Activated naive CD8-positive, alpha-beta T cell treated with anti-CD3 and anti-CD28 coated beads for 36 hours (primary cell): ENCODE results near the gene UCKL1. TPM values are rescaled to one million over a fixed set of nuclear protein-coding genes. Genes with fewer than 3 reads are reported as not detected.
"Not testable (repeated sequence)": the region's sequence is repeated elsewhere in the genome, so short reads cannot be mapped to it uniquely, and the experiment has no call there.

Experiments used
- DNase-seq: peaks from one replicate; pipeline ENCODE4 v3.0.0; 2021
- H3K27ac Mint-ChIP-seq: one replicate; pipeline ENCODE4 v1.8.0; 2022; ENCODE audit warnings: mild to moderate bottlenecking, moderate library complexity, mixed read lengths
- H3K27me3 Mint-ChIP-seq: one replicate; pipeline ENCODE4 v1.8.0; 2022; ENCODE audit warnings: mild to moderate bottlenecking, mixed read lengths
- H3K36me3 Mint-ChIP-seq: one replicate; pipeline ENCODE4 v1.8.0; 2021; ENCODE audit warnings: mild to moderate bottlenecking, mixed read lengths
- H3K4me1 Mint-ChIP-seq: one replicate; pipeline ENCODE4 v1.8.0; 2021; ENCODE audit warnings: mixed read lengths
- H3K4me3 Mint-ChIP-seq: one replicate; pipeline ENCODE4 v1.8.0; 2022; ENCODE audit warnings: mild to moderate bottlenecking, moderate library complexity, mixed read lengths
- H3K9me3 Mint-ChIP-seq: one replicate; pipeline ENCODE4 v1.8.0; 2022; ENCODE audit warnings: mixed read lengths
- total RNA-seq, 2 experiments: library from RNA; stranded (reverse); gene quantifications; one replicate each; pipeline ENCODE4 v1.2.3, GENCODE V29; 2021

UCKL1 gene
- total RNA-seq, 2 experiments from 2014 or later: 27.6 to 28.9 TPM

DNA sequence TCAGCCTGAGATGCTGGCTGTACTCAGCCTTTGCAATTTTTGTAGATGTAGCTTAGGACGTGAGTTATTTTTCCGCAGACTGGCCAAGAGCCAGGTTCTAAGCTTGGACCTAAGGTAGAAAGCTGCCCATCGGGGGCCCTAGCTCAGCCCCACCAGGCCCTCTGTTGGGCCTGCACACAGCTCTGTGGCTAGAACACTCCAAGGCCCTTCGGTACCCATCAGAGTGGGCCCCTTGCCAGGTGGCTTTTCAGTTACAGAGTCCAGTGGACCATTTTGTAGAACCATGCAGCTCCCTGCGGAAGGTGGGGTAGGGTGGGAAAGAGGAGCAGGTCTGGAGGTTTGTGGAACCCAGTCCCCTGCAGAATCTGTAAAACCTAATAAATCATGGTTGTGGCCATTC lies 22.6 kb downstream of the UCKL1 start:
- no peaks in the 10 kb centered on the region for H3K27me3 Mint-ChIP-seq
- H3K36me3 Mint-ChIP-seq: peaks cover 21% of the 10 kb centered on the region
- no peaks in the 10 kb centered on the region for H3K9me3 Mint-ChIP-seq
- H3K27ac Mint-ChIP-seq: no peak overlapping the region
- DNase-seq: no peak
- H3K4me3 Mint-ChIP-seq: no peak overlapping the region
- peaks cover 2% of the 10 kb centered on the region for H3K4me1 Mint-ChIP-seq

- Mint-ChIP-seq H3K27ac (no peak overlapping the region), H3K9me3 (no peaks in the 10 kb centered on the region), H3K4me3 (no peak overlapping the region), H3K36me3 (peaks cover 16% of the 10 kb centered on the region), H3K27me3 (no peaks in the 10 kb centered on the region), H3K4me1 (peaks cover 2% of the 10 kb centered on the region)
- no peak for DNase-seq
Observed at GRCh38 chr20:63932606-63933160, 23.5 kb downstream of the UCKL1 start.

DNA sequence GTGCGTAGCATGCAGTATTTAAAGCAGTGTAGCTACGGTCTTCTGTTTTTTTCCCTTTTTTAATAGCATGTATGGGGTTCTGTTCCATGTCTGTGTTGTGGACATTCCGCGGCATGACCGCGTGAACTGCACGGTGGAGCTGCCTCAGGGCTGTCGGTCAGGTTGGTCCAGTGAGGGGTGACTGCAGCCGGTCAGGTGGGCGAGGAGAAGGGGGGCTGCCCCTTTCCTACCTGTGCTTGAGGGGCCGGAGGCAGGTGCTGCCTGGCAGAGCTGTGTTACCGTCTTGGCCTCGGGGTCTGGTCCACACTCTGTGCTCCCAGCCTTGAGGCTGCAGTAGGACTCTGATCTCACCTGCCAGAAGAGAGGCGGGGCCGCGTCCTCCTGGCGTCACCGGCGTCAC lies 24.5 kb downstream of the UCKL1 start:
- H3K4me1 Mint-ChIP-seq: peaks cover under 1% of the 10 kb centered on the region
- H3K36me3 Mint-ChIP-seq: peaks cover 15% of the 10 kb centered on the region
- no peak overlapping the region for H3K27ac Mint-ChIP-seq
- no peak overlapping the region for H3K4me3 Mint-ChIP-seq
- no peak for DNase-seq
- no peaks in the 10 kb centered on the region for H3K9me3 Mint-ChIP-seq
- H3K27me3 Mint-ChIP-seq: no peaks in the 10 kb centered on the region

DNA sequence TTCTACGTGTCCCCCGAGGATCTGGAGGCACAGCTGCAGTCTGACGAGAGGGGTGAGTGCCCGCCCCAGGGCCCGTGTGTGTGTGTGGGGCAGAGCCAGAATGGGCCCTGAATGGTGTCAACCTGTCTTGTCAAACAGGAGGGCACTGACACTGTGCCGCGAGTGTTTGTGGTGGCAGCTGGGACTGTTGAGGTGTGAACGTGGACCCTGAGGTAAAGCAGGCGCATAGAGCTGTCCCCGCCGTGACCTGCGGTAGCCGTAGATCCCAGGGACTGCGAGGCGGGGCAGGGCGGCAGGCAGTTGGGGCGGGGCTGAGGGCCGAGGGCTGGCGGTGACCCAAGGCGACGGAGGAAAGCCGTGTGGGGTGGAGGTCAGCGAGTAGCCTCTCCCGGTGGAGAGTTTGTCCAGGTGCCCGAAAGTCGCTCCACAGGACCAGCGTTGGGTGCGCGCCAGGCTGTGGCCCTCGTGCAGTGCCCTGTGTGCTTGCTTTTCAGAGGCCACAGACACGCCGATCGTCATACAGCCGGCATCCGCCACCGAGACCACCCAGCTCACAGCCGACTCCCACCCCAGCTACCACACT lies 25.2 kb downstream of the UCKL1 start:
- DNase-seq: no peak
- no peaks in the 10 kb centered on the region for H3K27me3 Mint-ChIP-seq
- peaks cover 15% of the 10 kb centered on the region for H3K36me3 Mint-ChIP-seq
- no peaks in the 10 kb centered on the region for H3K9me3 Mint-ChIP-seq
- H3K4me3 Mint-ChIP-seq: no peak overlapping the region
- no peak overlapping the region for H3K27ac Mint-ChIP-seq
- no peaks in the 10 kb centered on the region for H3K4me1 Mint-ChIP-seq

GRCh38 chr20:63929473-63929883 lies 26.7 kb downstream of the UCKL1 start:
- DNase-seq, H3K4me3 Mint-ChIP-seq, H3K9me3 Mint-ChIP-seq, H3K27me3 Mint-ChIP-seq, H3K27ac Mint-ChIP-seq, H3K4me1 Mint-ChIP-seq: not testable (repeated sequence)
- peaks cover 15% of the 10 kb centered on the region for H3K36me3 Mint-ChIP-seq

DNA sequence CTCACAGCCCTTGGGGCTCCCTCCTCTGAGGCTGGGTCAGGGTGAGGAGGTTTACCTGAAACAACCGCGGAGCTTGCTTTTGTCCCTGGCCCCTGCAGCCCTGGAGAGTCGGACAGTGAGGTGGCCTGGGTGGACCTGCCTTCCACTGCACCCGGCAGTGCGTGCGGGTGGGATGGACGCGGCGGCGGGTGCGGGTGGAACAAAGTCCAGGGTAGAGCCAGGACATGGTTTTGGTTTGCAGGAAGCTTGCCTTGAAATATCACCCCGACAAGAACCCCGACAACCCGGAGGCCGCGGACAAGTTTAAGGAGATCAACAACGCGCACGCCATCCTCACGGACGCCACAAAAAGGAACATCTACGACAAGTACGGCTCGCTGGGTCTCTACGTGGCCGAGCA lies 27.1 kb downstream of the UCKL1 start:
- H3K4me3 Mint-ChIP-seq: no peak overlapping the region
- H3K36me3 Mint-ChIP-seq: peaks cover 15% of the 10 kb centered on the region
- H3K4me1 Mint-ChIP-seq: peaks cover 4% of the 10 kb centered on the region
- no peaks in the 10 kb centered on the region for H3K27me3 Mint-ChIP-seq
- H3K27ac Mint-ChIP-seq: no peak overlapping the region
- DNase-seq: no peak
- H3K9me3 Mint-ChIP-seq: no peaks in the 10 kb centered on the region

- no peak overlapping the region for H3K27ac Mint-ChIP-seq
- peaks cover 5% of the 10 kb centered on the region for H3K36me3 Mint-ChIP-seq
- H3K4me3 Mint-ChIP-seq: no peak overlapping the region
- H3K4me1 Mint-ChIP-seq: peaks cover 10% of the 10 kb centered on the region
- no peaks in the 10 kb centered on the region for H3K27me3 Mint-ChIP-seq
- no peak for DNase-seq
- no peaks in the 10 kb centered on the region for H3K9me3 Mint-ChIP-seq
Observed at GRCh38 chr20:63926298-63926697, 29.9 kb downstream of the UCKL1 start.

GRCh38 chr20:63924241-63924640 lies 32.0 kb downstream of the UCKL1 start:
- H3K4me1 Mint-ChIP-seq: peaks cover 10% of the 10 kb centered on the region
- no peaks in the 10 kb centered on the region for H3K9me3 Mint-ChIP-seq
- H3K27ac Mint-ChIP-seq: no peak overlapping the region
- DNase-seq: no peak
- H3K27me3 Mint-ChIP-seq: no peaks in the 10 kb centered on the region
- H3K4me3 Mint-ChIP-seq: no peak overlapping the region
- peaks cover 5% of the 10 kb centered on the region for H3K36me3 Mint-ChIP-seq

DNA sequence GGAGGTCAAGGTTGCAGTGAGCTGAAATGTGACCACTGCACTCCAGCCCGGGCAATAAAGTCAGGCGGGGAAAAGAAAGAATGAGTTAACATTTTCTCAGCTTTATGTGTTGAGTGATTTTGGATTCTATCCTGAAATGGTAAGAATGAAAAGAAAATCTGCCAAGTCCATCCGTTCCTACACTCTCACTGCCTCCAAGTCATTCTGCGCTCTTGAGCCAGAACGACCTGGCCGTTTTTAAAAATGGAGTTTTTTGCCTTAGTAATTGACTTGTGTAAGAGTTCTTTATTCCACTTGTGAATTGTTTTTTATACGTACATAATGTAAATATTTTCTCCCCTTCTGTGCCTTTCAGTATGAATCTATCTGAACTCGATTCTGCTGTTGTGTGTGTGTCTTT lies 32.6 kb downstream of the UCKL1 start:
- Mint-ChIP-seq H3K4me1 (peaks cover 10% of the 10 kb centered on the region), H3K27ac (no peak overlapping the region), H3K9me3 (no peaks in the 10 kb centered on the region), H3K36me3 (peaks cover 2% of the 10 kb centered on the region), H3K27me3 (no peaks in the 10 kb centered on the region), H3K4me3 (no peak overlapping the region)
- no peak for DNase-seq

GRCh38 chr20:63920226-63920625 lies 36.0 kb downstream of the UCKL1 start:
- H3K4me3 Mint-ChIP-seq: no peak overlapping the region
- peaks cover 3% of the 10 kb centered on the region for H3K9me3 Mint-ChIP-seq
- peaks cover 19% of the 10 kb centered on the region for H3K36me3 Mint-ChIP-seq
- no peaks in the 10 kb centered on the region for H3K27me3 Mint-ChIP-seq
- H3K4me1 Mint-ChIP-seq: peaks cover 16% of the 10 kb centered on the region
- DNase-seq: no peak
- no peak overlapping the region for H3K27ac Mint-ChIP-seq

DNA sequence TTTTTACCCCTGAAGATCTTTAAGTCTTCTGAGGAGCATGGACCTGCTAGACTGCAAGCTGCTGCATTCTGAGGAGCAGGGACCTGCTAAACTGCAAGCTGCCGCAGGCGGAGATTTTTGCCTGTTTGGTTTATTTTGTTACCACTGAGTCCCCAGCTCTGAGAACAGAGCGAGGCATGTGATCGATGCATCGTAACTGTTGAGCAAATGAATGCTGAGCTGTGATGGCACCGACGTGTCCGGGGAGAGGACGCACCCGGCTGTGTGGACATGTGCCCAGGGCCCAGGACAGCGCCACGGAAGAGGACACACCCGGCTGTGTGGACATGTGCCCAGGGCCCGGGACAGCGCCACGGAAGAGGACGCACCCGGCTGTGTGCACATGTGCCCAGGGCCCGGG lies 37.1 kb downstream of the UCKL1 start:
- no peak for DNase-seq
- Mint-ChIP-seq H3K36me3 (peaks cover 26% of the 10 kb centered on the region), H3K4me1 (peaks cover 15% of the 10 kb centered on the region), H3K27ac (no peak overlapping the region), H3K27me3 (no peaks in the 10 kb centered on the region), H3K9me3 (peaks cover 3% of the 10 kb centered on the region), H3K4me3 (no peak overlapping the region)

GRCh38 chr20:63917811-63918210 lies 38.4 kb downstream of the UCKL1 start:
- Mint-ChIP-seq H3K4me3 (no peak overlapping the region), H3K9me3 (peaks cover 3% of the 10 kb centered on the region), H3K36me3 (peaks cover 29% of the 10 kb centered on the region), H3K27me3 (no peaks in the 10 kb centered on the region), H3K27ac (peak overlapping the region; percentile 65), H3K4me1 (peaks cover 11% of the 10 kb centered on the region)
- DNase-seq: no peak

GRCh38 chr20:63916371-63916939 lies 39.8 kb downstream of the UCKL1 start:
- Mint-ChIP-seq H3K4me1 (peaks cover 16% of the 10 kb centered on the region), H3K36me3 (peaks cover 29% of the 10 kb centered on the region)
- not testable (repeated sequence) for H3K4me3 Mint-ChIP-seq, H3K27ac Mint-ChIP-seq, H3K9me3 Mint-ChIP-seq, DNase-seq, H3K27me3 Mint-ChIP-seq

DNA sequence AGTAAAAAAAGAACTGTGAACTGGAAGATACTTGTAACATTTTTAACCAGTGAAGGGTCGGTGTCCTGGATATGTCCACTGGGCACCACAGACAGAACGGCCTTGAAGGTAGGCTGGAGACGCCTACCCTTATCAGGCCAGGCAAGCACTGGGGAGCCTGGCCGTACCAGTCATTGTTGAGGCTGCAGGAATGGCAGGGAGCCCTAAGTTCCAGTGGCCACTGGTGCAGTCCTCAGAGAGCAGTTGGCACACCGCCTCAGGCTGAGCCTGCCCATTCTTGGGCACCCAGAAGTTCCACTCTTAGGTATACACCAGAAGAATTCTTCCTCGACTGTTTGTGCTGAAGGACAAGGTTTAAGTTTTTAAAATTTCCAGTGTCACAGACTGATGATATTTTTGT lies 40.7 kb downstream of the UCKL1 start:
- DNase-seq: no peak
- H3K27ac Mint-ChIP-seq: no peak overlapping the region
- no peaks in the 10 kb centered on the region for H3K27me3 Mint-ChIP-seq
- H3K9me3 Mint-ChIP-seq: peaks cover 3% of the 10 kb centered on the region
- peaks cover 23% of the 10 kb centered on the region for H3K4me1 Mint-ChIP-seq
- H3K36me3 Mint-ChIP-seq: peaks cover 29% of the 10 kb centered on the region
- no peak overlapping the region for H3K4me3 Mint-ChIP-seq

GRCh38 chr20:63913768-63914167 lies 42.4 kb downstream of the UCKL1 start:
- Mint-ChIP-seq H3K4me1 (peaks cover 32% of the 10 kb centered on the region), H3K9me3 (peaks cover 3% of the 10 kb centered on the region), H3K27ac (no peak overlapping the region), H3K4me3 (no peak overlapping the region), H3K27me3 (no peaks in the 10 kb centered on the region), H3K36me3 (peaks cover 31% of the 10 kb centered on the region)
- no peak for DNase-seq

DNA sequence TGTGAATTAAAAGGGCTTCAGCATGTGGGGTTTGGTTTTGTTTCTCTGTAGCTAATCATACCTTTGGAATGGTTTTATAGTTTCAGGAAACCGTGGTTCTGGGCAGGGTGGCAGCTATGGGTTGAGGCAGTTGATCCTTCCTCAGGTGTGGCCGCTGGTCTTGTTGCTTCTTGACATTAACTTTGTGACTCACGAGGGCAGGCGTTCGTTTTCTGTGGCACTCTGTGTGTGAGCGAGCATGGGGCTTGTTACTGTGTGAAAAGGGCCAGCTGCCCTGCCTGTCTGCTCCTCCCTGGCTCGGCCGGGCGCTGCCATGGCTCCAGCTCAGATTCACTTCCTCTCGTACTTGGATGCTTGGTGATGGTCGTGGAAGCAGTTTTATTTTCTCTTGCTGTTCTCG lies 45.0 kb downstream of the UCKL1 start:
- Mint-ChIP-seq H3K4me3 (no peak overlapping the region), H3K36me3 (peaks cover 22% of the 10 kb centered on the region), H3K27me3 (no peaks in the 10 kb centered on the region), H3K4me1 (peaks cover 27% of the 10 kb centered on the region), H3K27ac (no peak overlapping the region), H3K9me3 (peaks cover 1% of the 10 kb centered on the region)
- DNase-seq: no peak
